Keratinocyte (primary cell): ENCODE measurements around the gene NR3C2. TPM values are rescaled to one million over a fixed set of nuclear protein-coding genes. Genes with fewer than 3 reads are reported as not detected.

ENCODE experiments used
- DNase-seq: peaks from one replicate; pipeline ENCODE4 v3.0.0-alpha.2; 2011; ENCODE audit warnings: low read depth, missing footprints, low spot score
- FAIRE-seq: peaks from 2 replicates; lab custom pipeline; 2011; peaks lifted over from hg19 to GRCh38; lab: Jason Lieb, UNC
- H2AFZ ChIP-seq: 2 replicates; pipeline ENCODE4 v1.6.0; 2012; ENCODE audit warnings: low read length, control low read depth, inconsistent platforms; ENCODE audit not compliant: control insufficient read depth
- H3K27ac ChIP-seq: 2 replicates; pipeline ENCODE4 v1.5.1; 2011; ENCODE audit warnings: low read length; ENCODE audit not compliant: control insufficient read depth, insufficient read depth
- H3K27me3 ChIP-seq: 3 replicates; pipeline ENCODE4 v1.6.0; 2011; ENCODE audit warnings: low read length; ENCODE audit not compliant: control insufficient read depth, insufficient read depth; ENCODE audit errors: extremely low read depth
- H3K36me3 ChIP-seq, 2 experiments: 2 replicates in 1 of 2; 3 replicates in 1 of 2; pipeline ENCODE4 v1.5.1; 2011; ENCODE audit warnings: low read length in 2 of 2, mild to moderate bottlenecking in 1 of 2; ENCODE audit not compliant: control insufficient read depth in 2 of 2, insufficient read depth in 2 of 2; ENCODE audit errors: extremely low read depth in 1 of 2
- H3K4me1 ChIP-seq: 3 replicates; pipeline ENCODE4 v1.5.1; 2011; ENCODE audit warnings: low read length; ENCODE audit not compliant: control insufficient read depth, insufficient read depth; ENCODE audit errors: extremely low read depth
- H3K4me2 ChIP-seq: 3 replicates; pipeline ENCODE4 v1.6.0; 2011; ENCODE audit warnings: low read depth, low read length; ENCODE audit not compliant: control insufficient read depth, insufficient read depth; ENCODE audit errors: extremely low read depth
- H3K4me3 ChIP-seq, 3 experiments: fragments of 200-600 bp in 1 of 3; sonication (generic) in 1 of 3; 2 replicates in 2 of 3; 3 replicates in 1 of 3; pipeline ENCODE4 v1.5.1; 2011 to 2016; ENCODE audit warnings: low read length in 3 of 3, mild to moderate bottlenecking in 3 of 3, control low read depth in 2 of 3, inconsistent platforms in 1 of 3, low read depth in 1 of 3, mixed read lengths in 1 of 3, mixed run types in 1 of 3, moderate library complexity in 1 of 3; ENCODE audit not compliant: control insufficient read depth in 2 of 3, insufficient read depth in 2 of 3; ENCODE audit errors: extremely low read depth in 1 of 3
- H3K79me2 ChIP-seq: 2 replicates; pipeline ENCODE4 v1.6.0; 2012; ENCODE audit warnings: low read length; ENCODE audit not compliant: control insufficient read depth, insufficient read depth
- H3K9ac ChIP-seq: 3 replicates; pipeline ENCODE4 v1.6.0; 2011; ENCODE audit warnings: low read length; ENCODE audit not compliant: control insufficient read depth, insufficient read depth; ENCODE audit errors: extremely low read depth
- H3K9me1 ChIP-seq: 3 replicates; pipeline ENCODE4 v1.6.0; 2011; ENCODE audit warnings: low read length; ENCODE audit not compliant: control insufficient read depth, insufficient read depth; ENCODE audit errors: extremely low read depth
- H3K9me3 ChIP-seq: 2 replicates; pipeline ENCODE4 v1.5.1; 2012; ENCODE audit warnings: low read depth, low read length; ENCODE audit not compliant: control insufficient read depth
- H4K20me1 ChIP-seq: 3 replicates; pipeline ENCODE4 v1.6.0; 2011; ENCODE audit warnings: low read length; ENCODE audit not compliant: control insufficient read depth, insufficient read depth; ENCODE audit errors: extremely low read depth
- CTCF ChIP-seq, 3 experiments: IDR thresholded peaks in 1 of 3; conservative IDR thresholded peaks in 1 of 3; optimal IDR thresholded peaks in 1 of 3; 2 replicates in 2 of 3; 3 replicates in 1 of 3; pipeline versions ENCODE3 to v1.5.1; 2011; ENCODE audit warnings: low read length in 3 of 3, mild to moderate bottlenecking in 3 of 3, moderate library complexity in 2 of 3, control low read depth in 1 of 3, inconsistent platforms in 1 of 3; ENCODE audit not compliant: insufficient read depth in 2 of 3; ENCODE audit errors: extremely low read depth in 1 of 3
- EZH2 ChIP-seq: IDR thresholded peaks from one replicate; pipeline ENCODE4 v1.6.1; 2012; ENCODE audit warnings: inconsistent platforms, mild to moderate bottlenecking, low read length, moderate library complexity
- dilution Hi-C: fragments of 300-500 bp; cut with MboI; formaldehyde crosslinking; loops from one replicate; pipeline ENCODE4 v1.7.0; 2020; ENCODE audit warnings: low sequenced_read_pairs; ENCODE audit not compliant: extremely low pct_ligation_motif_present
- polyA plus RNA-seq, 5 experiments: library from polyadenylated mRNA; depleted of rRNA in 3 of 5; stranded (reverse) in 3 of 5; stranded (forward) in 1 of 5; unstranded in 1 of 5; fragments of >200 nt; gene quantifications; 1 replicate in 1 of 5; 2 replicates in 3 of 5; 3 replicates in 1 of 5; pipeline versions ENCODE4 v1.2.1 to v1.2.3, GENCODE V29; 2011 to 2012; ENCODE audit warnings: missing spikeins in 2 of 5, low read depth in 1 of 5, low replicate concordance in 1 of 5

Gene NR3C2
- polyA plus RNA-seq, 1 donor (not counting 4 experiments of a cell fraction or from before 2014, with no cell fraction given) = 1.5 TPM

GRCh38 chr4:148373093-148373492 is 69.1 kb downstream of the NR3C2 start:
- DNase-seq = no peak
- no peak for FAIRE-seq
- no peaks in the 10 kb centered on the region for H3K79me2 ChIP-seq

GRCh38 chr4:148369919-148370318 is 72.3 kb downstream of the NR3C2 start:
- Histone ChIP-seq H3K36me3 (no peaks in the 10 kb centered on the region), H3K9me3 (no peaks in the 10 kb centered on the region), H3K4me3 (no peak overlapping the region), H3K4me2 (no peak overlapping the region), H3K4me1 (no peaks in the 10 kb centered on the region), H3K27ac (no peak overlapping the region), H3K9me1 (no peaks in the 10 kb centered on the region), H3K79me2 (no peaks in the 10 kb centered on the region), H3K27me3 (no peaks in the 10 kb centered on the region), H3K9ac (no peak overlapping the region), H4K20me1 (no peaks in the 10 kb centered on the region), H2AFZ (no peak overlapping the region)
- dilution Hi-C loops = no loop called here
- FAIRE-seq = no peak
- TF ChIP-seq CTCF (optimal IDR thresholded peaks at IDR 0.05 in 1 of 3, IDR thresholded peaks at IDR 0.05 in 1 of 3, conservative IDR thresholded peaks at IDR 0.05 in 1 of 3; ENCODE audit: extremely low read depth in 1 of 3, insufficient read depth in 2 of 3, low read length in 3 of 3) (no peak), EZH2 (no peak)
- no peak for DNase-seq

More at GRCh38 chr4:148373093-148373492, 69.1 kb downstream of the NR3C2 start:
- no peak overlapping the region for H3K4me2 ChIP-seq
- H3K36me3 ChIP-seq = no peaks in the 10 kb centered on the region
- dilution Hi-C loops = no loop called here
- no peaks in the 10 kb centered on the region for H3K9me3 ChIP-seq
- H3K9me1 ChIP-seq = no peaks in the 10 kb centered on the region
- peaks cover 5% of the 10 kb centered on the region for H3K4me1 ChIP-seq
- H3K27me3 ChIP-seq = no peaks in the 10 kb centered on the region
- H2AFZ ChIP-seq = no peak overlapping the region
- no peaks in the 10 kb centered on the region for H4K20me1 ChIP-seq
- H3K4me3 ChIP-seq = no peak overlapping the region
- TF ChIP-seq EZH2 (no peak), CTCF (optimal IDR thresholded peaks at IDR 0.05 in 1 of 3, IDR thresholded peaks at IDR 0.05 in 1 of 3, conservative IDR thresholded peaks at IDR 0.05 in 1 of 3; ENCODE audit: extremely low read depth in 1 of 3, insufficient read depth in 2 of 3, low read length in 3 of 3) (no peak)
- no peak overlapping the region for H3K9ac ChIP-seq
- no peak overlapping the region for H3K27ac ChIP-seq
